Progenitor cell of endocrine pancreas (in vitro differentiated cells): Measurements from ENCODE around the gene ACTL7A. TPM values are rescaled to one million over a fixed set of nuclear protein-coding genes. Genes with fewer than 3 reads are reported as not detected.

Source experiments
- DNase-seq: peaks from one replicate; pipeline ENCODE4 v3.0.0; 2021; ENCODE audit warnings: low spot score; ENCODE audit not compliant: unreplicated experiment
- H3K27ac Mint-ChIP-seq: 2 replicates; pipeline ENCODE4 v1.8.0; 2021; ENCODE audit warnings: mild to moderate bottlenecking, moderate library complexity, mixed read lengths
- H3K27me3 Mint-ChIP-seq: 2 replicates; pipeline ENCODE4 v1.8.0; 2021; ENCODE audit warnings: mixed read lengths
- H3K36me3 Mint-ChIP-seq: 2 replicates; pipeline ENCODE4 v1.8.0; 2022; ENCODE audit warnings: mixed read lengths; ENCODE audit not compliant: insufficient read depth
- H3K4me1 Mint-ChIP-seq: 2 replicates; pipeline ENCODE4 v1.8.0; 2021; ENCODE audit warnings: low read depth, mixed read lengths
- H3K4me3 Mint-ChIP-seq: 2 replicates; pipeline ENCODE4 v1.8.0; 2021; ENCODE audit warnings: low read depth, mild to moderate bottlenecking, moderate library complexity, mixed read lengths
- H3K9me3 Mint-ChIP-seq: 2 replicates; pipeline ENCODE4 v1.8.0; 2021; ENCODE audit warnings: low read depth, mixed read lengths
- total RNA-seq: library from RNA; stranded (reverse); gene quantifications from 2 replicates; pipeline ENCODE4 v1.2.1, GENCODE V29; 2021
- TF ChIP-seq, protein P1 (sequence below): fragments of 200-600 bp; sonication (generic); IDR thresholded peaks from one replicate; pipeline ENCODE4 v1.5.0; 2021; ENCODE audit warnings: antibody characterized with exemption, mild to moderate bottlenecking; ENCODE audit not compliant: unreplicated experiment

Gene ACTL7A
- total RNA-seq, 1 donor from 2014 or later: not detected

DNA sequence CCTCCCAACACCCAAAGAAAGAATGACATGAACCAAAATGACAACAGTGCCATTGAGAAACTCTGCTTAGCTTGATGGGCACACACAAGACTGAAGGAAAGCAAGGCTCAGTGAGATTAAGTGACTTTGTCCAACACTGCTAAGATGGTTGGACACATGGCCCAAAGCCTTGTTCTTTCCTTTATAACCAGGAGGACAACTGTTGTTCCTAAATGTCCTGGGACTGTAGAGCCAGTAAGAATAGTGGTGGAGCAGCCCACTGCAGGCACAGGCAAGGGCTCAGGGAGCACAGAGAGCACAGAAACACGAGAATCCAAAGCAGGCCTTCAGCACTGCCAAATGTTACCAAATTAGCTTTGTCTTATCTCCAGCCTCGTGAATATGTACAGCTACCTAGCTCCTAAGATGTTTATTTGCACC, 3.9 kb downstream of the ACTL7A start:
- no peak for DNase-seq
- TF ChIP-seq, protein P1, sequence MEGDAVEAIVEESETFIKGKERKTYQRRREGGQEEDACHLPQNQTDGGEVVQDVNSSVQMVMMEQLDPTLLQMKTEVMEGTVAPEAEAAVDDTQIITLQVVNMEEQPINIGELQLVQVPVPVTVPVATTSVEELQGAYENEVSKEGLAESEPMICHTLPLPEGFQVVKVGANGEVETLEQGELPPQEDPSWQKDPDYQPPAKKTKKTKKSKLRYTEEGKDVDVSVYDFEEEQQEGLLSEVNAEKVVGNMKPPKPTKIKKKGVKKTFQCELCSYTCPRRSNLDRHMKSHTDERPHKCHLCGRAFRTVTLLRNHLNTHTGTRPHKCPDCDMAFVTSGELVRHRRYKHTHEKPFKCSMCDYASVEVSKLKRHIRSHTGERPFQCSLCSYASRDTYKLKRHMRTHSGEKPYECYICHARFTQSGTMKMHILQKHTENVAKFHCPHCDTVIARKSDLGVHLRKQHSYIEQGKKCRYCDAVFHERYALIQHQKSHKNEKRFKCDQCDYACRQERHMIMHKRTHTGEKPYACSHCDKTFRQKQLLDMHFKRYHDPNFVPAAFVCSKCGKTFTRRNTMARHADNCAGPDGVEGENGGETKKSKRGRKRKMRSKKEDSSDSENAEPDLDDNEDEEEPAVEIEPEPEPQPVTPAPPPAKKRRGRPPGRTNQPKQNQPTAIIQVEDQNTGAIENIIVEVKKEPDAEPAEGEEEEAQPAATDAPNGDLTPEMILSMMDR: no peak
- Mint-ChIP-seq H3K27me3 (no peaks in the 10 kb centered on the region), H3K4me1 (peaks cover 10% of the 10 kb centered on the region), H3K36me3 (peaks cover 12% of the 10 kb centered on the region), H3K27ac (no peak overlapping the region), H3K9me3 (no peaks in the 10 kb centered on the region), H3K4me3 (no peak overlapping the region)

DNA sequence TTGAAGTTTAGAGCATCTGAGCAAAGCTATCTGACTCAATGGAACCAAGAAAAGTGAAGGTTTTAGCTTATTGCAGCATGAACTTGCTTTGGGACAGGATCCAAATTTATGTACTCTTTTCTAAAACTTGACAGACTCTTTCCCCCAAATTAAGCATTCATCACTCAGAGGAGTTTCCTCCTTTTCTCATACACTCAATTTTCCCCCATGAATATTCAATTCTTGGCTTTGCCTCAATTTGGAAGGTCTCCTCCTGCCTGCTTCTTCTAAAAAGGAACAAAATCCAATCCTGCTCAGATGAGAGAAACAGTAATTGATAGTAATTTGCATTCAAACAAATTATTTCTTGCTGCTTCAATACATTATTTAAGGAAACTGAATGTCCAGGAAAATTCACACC, 5.0 kb downstream of the ACTL7A start:
- Mint-ChIP-seq H3K36me3 (peaks cover 20% of the 10 kb centered on the region), H3K4me1 (peaks cover 10% of the 10 kb centered on the region), H3K27me3 (no peaks in the 10 kb centered on the region), H3K4me3 (no peak overlapping the region), H3K9me3 (no peaks in the 10 kb centered on the region), H3K27ac (no peak overlapping the region)
- TF ChIP-seq, protein P1: no peak
- no peak for DNase-seq

DNA sequence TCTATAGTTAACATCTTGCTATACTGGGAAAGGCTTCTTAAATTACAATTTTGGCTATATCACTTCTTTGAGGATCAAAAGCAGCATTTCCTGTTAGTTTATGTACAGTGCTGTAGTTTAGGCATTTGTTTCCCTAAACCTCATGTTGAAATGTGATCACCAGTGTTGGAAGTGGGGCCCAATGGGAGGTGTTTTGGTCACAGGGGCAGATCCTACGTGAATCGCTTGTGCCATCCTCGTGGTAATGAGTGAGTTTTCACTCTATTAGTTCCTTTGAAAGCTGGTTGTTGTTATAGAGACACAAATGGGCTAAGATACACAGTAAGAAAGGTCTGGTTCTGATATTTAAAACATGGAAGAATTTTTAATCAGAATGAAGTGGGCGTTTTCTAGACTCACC, 5.8 kb downstream of the ACTL7A start:
- H3K9me3 Mint-ChIP-seq: no peaks in the 10 kb centered on the region
- H3K27ac Mint-ChIP-seq: no peak overlapping the region
- DNase-seq: no peak
- TF ChIP-seq, protein P1: no peak
- peaks cover 25% of the 10 kb centered on the region for H3K36me3 Mint-ChIP-seq
- H3K4me1 Mint-ChIP-seq: peaks cover 10% of the 10 kb centered on the region
- H3K27me3 Mint-ChIP-seq: no peaks in the 10 kb centered on the region
- H3K4me3 Mint-ChIP-seq: no peak overlapping the region

DNA sequence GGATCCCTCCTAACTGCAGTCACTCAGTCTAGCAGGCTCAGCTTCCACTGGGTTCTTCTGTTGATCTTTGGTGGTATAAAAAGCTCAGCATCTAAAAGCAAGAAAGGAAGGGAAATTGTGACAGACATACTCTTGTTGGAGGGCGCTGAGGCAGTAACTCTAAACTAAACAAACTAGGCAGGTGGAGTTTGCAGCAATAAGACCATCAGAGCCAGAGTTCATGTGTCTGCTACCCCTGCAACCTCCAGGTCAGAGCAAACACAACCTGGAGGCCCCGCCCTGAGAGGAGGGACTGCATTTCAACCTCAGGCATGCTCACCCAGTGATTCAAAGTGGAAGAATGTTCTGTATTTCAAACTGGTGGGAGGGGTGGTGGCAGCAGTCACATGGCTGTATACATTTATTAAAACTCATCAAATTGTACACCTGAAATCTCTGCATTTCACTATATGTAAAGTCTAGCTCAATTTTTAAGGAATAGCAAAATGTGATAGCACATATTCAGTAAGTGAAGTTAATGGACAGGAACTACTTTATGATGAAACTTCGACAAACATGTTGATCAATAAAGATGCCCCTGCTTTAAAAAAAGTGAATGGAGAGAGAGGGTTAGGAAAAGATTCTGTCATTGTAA, 7.1 kb downstream of the ACTL7A start:
- Mint-ChIP-seq H3K4me1 (peaks cover 10% of the 10 kb centered on the region), H3K27me3 (no peaks in the 10 kb centered on the region), H3K36me3 (peaks cover 28% of the 10 kb centered on the region), H3K27ac (peak overlapping the region; percentile 39), H3K9me3 (no peaks in the 10 kb centered on the region), H3K4me3 (no peak overlapping the region)
- TF ChIP-seq, protein P1: no peak
- no peak for DNase-seq

DNA sequence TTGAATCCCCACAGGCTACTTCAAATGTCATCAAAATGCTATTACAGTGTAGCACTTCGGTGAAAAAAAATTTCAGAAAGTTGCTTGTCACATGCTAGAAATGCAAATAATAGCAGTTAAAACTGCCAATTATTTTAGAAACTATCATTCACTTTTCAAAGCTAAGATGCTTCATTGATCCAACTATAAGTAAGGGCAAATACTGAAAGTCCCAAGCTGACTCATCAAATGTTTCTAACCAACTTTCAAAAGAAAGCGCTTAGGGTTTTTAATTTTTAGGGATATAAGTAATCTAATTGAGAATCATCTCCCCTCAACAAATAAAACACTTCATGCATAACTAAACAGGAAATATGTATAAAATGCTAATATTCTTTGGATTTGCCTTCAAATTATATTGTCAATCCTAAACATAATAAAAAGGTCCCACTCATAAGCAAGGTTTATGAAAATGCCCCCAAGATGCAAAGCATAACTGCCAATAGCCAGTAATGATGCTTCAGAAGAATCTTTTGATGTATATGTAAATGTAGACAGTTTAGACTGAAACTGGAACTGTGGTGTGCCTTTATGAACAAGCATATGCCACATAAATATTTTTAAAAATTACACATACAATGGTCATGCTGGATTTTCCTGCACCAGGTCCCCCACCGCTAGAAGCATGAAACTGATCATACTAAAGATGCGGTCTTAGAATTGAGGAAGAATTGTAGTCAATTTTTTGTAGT, 12.2 kb downstream of the ACTL7A start:
- no peak overlapping the region for H3K27ac Mint-ChIP-seq
- H3K4me1 Mint-ChIP-seq: peaks cover 4% of the 10 kb centered on the region
- no peak for DNase-seq
- TF ChIP-seq, protein P1: no peak
- H3K27me3 Mint-ChIP-seq: no peaks in the 10 kb centered on the region
- H3K4me3 Mint-ChIP-seq: no peak overlapping the region
- H3K36me3 Mint-ChIP-seq: peaks cover 39% of the 10 kb centered on the region
- no peaks in the 10 kb centered on the region for H3K9me3 Mint-ChIP-seq
